IPS-18a (cell line): ENCODE measurements around the gene SLC27A4.
"Not testable (repeated sequence)": the region's sequence is repeated elsewhere in the genome, so short reads cannot be mapped to it uniquely, and the experiment has no call there.

ENCODE experiments used
- H3K27ac ChIP-seq: one replicate; pipeline ENCODE4 v1.5.1; 2013; ENCODE audit warnings: low read length
- H3K27me3 ChIP-seq: one replicate; pipeline ENCODE4 v1.6.1; 2013; ENCODE audit warnings: mild to moderate bottlenecking, low read length; ENCODE audit not compliant: control insufficient read depth, insufficient read depth
- H3K36me3 ChIP-seq: one replicate; pipeline ENCODE4 v1.6.1; 2013; ENCODE audit warnings: low read depth, low read length; ENCODE audit not compliant: control insufficient read depth
- H3K4me1 ChIP-seq: one replicate; pipeline ENCODE4 v1.6.1; 2013; ENCODE audit warnings: low read depth, low read length; ENCODE audit not compliant: control insufficient read depth
- H3K4me3 ChIP-seq: one replicate; pipeline ENCODE4 v1.5.1; 2013; ENCODE audit warnings: low read length
- H3K9ac ChIP-seq: one replicate; pipeline ENCODE4 v1.6.1; 2013; ENCODE audit warnings: mild to moderate bottlenecking, low read length, moderate library complexity
- H3K9me3 ChIP-seq: one replicate; pipeline ENCODE4 v1.6.1; 2013; ENCODE audit warnings: low read depth, low read length; ENCODE audit not compliant: control insufficient read depth

The SLC27A4 gene

DNA sequence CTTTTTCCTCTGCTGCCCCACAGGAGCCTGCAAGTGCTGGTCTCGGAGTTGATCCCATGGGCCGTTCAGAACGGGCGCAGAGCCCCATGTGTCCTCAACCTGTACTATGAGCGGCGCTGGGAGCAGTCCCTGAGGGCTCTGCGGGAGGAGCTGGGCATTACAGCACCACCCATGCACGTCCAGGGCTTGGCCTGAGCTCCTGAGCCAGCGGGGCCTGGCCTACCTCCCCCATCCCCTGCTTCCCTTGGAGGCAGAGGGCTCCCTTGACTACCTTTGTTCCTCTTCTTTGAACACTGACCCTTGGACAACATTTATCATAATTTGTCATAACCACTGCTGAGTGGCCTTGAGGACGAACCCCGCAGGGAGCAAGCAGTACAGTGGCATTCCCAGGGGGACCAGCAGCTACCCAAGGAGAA, 6.9 kb upstream of the SLC27A4 start:
- Histone ChIP-seq H3K4me3 (no peak overlapping the region), H3K27me3 (no peaks in the 10 kb centered on the region), H3K9me3 (no peaks in the 10 kb centered on the region), H3K9ac (no peak overlapping the region), H3K4me1 (no peaks in the 10 kb centered on the region), H3K36me3 (peaks cover 10% of the 10 kb centered on the region), H3K27ac (no peak overlapping the region)

DNA sequence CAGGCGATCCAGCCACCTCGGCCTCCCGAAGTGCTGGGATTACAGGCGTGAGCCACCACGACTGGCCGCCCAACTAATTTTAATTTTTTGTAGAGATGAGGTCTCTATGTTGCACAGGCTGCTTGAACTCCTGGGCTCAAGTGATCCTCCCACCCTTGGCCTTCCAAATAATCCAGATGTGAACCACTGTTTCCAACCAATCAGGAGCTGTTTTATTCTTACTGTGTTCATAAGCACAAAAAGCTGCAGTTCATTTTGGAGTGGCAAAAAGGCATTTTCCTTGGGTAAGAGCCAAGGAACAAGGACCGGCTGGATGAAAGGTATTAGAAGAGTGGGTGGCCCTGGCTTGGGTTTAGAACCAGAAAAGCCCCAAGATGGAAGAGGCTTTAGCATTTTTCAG, 5.2 kb upstream of the SLC27A4 start:
- H3K36me3 ChIP-seq = peaks cover 6% of the 10 kb centered on the region
- no peaks in the 10 kb centered on the region for H3K4me1 ChIP-seq
- no peak overlapping the region for H3K9ac ChIP-seq
- H3K27ac ChIP-seq = no peak overlapping the region
- H3K4me3 ChIP-seq = no peak overlapping the region
- H3K27me3 ChIP-seq = no peaks in the 10 kb centered on the region
- no peaks in the 10 kb centered on the region for H3K9me3 ChIP-seq

DNA sequence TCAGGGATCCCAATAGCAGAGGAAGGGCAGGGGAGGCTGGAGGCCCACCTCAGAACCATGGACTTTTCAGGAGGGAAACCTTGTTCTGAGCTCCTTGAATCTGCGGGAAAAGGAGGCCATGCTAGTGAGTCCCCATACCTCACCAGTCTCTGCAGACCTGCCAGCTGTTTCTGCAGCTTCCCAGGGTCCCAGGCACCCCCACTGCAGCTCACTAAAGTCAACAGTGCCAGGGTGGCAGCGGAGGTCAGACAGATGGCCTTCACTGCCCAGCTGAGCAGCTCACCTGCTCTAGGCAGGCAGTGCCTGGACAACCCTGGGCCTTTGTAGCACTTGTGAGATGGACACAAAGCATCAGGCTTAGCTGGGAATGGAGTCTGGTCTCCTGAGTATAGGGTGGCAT, 4.4 kb upstream of the SLC27A4 start:
- Histone ChIP-seq H3K36me3 (peaks cover 6% of the 10 kb centered on the region), H3K27ac (no peak overlapping the region), H3K9me3 (no peaks in the 10 kb centered on the region), H3K4me1 (no peaks in the 10 kb centered on the region), H3K4me3 (no peak overlapping the region), H3K9ac (no peak overlapping the region), H3K27me3 (no peaks in the 10 kb centered on the region)

DNA sequence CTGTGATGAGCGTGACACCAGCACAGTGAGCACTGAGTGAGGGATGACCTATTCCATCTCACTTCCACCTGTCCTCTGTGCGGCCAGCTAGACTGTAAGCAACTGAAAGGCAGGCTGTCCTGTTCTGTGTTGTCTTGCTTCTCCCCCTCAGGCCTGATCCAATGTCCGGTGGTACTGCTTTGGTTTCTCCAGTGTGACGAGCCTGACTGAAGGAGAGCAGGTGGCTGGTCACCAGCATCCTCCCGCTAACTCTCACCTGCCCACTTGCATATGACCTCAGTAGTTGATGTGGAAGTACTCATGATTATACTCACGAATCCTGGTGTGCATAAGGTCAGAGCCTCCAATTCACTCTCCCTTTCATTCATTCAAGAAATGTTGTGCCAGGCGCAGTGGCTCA, 2.4 kb upstream of the SLC27A4 start:
- no peaks in the 10 kb centered on the region for H3K9me3 ChIP-seq
- no peak overlapping the region for H3K9ac ChIP-seq
- no peaks in the 10 kb centered on the region for H3K4me1 ChIP-seq
- no peak overlapping the region for H3K4me3 ChIP-seq
- H3K27me3 ChIP-seq = no peaks in the 10 kb centered on the region
- H3K36me3 ChIP-seq = no peaks in the 10 kb centered on the region
- H3K27ac ChIP-seq = no peak overlapping the region

DNA sequence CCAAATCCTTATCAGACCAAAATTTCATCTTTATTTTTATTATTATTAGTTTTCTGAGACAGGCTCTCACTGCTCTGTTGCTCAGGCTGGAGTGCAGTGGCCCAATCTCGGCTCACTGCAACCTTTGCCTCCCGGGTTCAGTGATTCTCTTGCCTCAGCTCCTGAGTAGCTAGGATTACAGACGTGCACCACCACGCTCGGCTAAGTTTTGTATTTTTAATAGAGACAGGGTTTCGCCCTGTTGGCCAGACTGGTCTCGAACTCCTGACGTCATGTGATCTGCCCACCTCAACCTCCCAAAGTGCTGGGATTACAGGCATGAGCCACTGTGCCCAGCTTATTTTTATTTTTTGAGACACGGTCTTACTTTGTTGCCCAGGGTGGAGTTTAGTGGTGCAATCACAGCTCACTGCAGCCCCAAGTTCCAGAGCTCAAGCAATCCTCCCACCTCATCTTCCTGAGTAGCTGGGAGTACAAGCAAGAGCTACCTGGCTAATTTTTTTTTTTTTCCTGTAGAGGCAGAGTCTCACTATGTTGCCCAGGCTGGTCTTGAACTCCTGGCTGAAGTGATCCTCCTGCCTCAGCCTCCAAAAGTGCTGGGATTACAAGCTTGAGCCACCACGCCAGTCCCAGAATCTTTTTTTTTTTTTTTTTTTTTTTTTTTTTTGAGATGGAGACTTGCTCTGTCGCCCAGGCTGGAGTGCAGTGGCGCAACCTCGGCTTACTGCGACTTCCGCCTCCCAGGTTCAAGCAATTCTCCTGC, 1.3 kb upstream of the SLC27A4 start:
- H3K4me1 ChIP-seq, H3K27me3 ChIP-seq, H3K36me3 ChIP-seq, H3K4me3 ChIP-seq, H3K27ac ChIP-seq, H3K9ac ChIP-seq, H3K9me3 ChIP-seq: not testable (repeated sequence)

DNA sequence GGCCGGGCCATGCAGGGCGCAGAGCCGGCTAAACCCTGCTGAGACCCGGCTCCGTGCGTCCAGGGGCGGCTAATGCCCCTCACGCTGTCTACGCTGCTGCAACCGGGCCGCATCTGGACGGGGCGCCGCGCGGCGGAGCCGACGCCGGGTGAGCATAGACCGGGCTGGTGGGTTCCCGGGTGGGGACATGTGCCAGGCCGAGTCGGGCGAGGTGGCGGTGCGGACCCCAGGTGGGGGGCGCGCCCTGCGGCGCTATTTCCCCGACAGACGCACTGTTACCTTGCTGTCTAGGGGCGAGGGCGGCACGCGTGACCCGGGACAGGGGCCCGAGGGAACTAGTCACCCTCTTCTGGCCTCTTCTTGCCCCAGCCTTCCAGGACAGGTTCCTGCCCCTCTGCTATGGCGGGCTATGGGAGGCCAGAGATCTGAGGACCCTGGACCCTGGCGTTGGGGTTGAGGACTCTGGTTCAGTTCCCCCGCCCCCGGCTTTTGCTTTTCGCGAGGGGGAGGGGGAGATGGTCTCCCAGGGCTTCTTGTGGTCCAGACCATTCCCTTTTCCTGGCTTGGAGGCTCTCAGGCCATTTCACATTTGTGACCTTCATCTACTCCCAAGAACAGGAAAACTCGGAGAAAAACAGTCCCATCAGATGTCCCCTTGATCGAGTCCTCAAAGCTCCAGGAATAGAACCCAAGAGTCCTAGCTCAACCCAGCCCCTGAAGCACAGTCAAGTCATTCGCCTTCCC, 536 bp downstream of the SLC27A4 start:
- Histone ChIP-seq H3K9me3 (no peaks in the 10 kb centered on the region), H3K27me3 (no peaks in the 10 kb centered on the region), H3K4me3 (peak overlapping the region; percentile 69), H3K27ac (no peak overlapping the region), H3K9ac (peak overlapping the region; percentile 23), H3K36me3 (peaks cover 8% of the 10 kb centered on the region), H3K4me1 (no peaks in the 10 kb centered on the region)

DNA sequence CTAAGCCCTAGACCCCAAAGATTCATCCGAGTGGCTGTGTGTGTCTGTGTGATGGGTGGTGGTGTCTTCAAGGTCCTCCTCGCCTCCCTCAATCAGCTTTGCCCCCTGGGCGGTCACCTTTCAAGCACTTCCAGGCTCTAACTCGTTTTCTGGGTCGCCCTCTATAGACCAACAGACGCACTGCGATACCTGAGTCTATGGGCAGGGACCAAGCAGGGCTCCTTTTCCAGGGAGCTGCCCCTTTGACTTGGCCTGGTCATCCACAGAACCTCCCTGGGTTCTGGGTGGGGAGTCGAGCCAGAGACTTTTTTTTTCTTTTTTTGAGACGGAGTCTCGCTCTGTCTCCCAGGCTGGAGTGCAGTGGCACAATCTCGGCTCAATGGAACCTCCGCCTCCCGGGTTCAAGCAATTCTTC, 1.1 kb downstream of the SLC27A4 start:
- Histone ChIP-seq H3K9ac (no peak overlapping the region), H3K4me1 (no peaks in the 10 kb centered on the region), H3K9me3 (no peaks in the 10 kb centered on the region), H3K4me3 (peak overlapping the region; percentile 69), H3K36me3 (peaks cover 9% of the 10 kb centered on the region), H3K27me3 (no peaks in the 10 kb centered on the region), H3K27ac (no peak overlapping the region)

DNA sequence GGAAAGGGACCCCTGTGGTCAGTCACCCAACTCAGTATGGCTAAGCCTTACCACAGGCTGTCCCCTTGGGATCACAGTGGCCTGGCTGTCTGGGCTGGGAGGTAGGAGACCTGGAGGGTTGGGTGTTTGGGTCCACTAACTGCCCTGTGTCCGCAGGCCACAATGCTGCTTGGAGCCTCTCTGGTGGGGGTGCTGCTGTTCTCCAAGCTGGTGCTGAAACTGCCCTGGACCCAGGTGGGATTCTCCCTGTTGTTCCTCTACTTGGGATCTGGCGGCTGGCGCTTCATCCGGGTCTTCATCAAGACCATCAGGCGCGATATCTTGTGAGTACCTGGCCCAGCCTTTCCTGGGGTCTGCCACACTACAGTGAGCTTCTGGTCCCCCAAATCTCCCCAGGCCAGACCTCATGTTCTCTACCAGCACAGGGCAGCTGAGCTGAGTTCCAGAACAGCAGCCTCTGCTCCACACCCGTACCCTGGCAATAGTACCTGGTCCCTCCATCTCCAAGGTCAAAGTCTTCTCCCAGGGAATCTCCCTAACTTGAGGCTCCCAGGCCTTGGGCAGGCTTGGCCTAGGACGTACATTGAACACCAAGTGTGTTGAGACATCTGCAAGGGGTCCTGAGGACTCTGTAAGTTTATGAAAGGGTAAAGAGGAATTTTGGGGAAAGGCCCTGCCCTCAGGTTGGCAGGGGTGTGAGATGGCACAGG, 2.8 kb downstream of the SLC27A4 start:
- no peaks in the 10 kb centered on the region for H3K4me1 ChIP-seq
- H3K9ac ChIP-seq = no peak overlapping the region
- no peaks in the 10 kb centered on the region for H3K27me3 ChIP-seq
- peaks cover 13% of the 10 kb centered on the region for H3K36me3 ChIP-seq
- H3K4me3 ChIP-seq = no peak overlapping the region
- H3K9me3 ChIP-seq = no peaks in the 10 kb centered on the region
- H3K27ac ChIP-seq = no peak overlapping the region

DNA sequence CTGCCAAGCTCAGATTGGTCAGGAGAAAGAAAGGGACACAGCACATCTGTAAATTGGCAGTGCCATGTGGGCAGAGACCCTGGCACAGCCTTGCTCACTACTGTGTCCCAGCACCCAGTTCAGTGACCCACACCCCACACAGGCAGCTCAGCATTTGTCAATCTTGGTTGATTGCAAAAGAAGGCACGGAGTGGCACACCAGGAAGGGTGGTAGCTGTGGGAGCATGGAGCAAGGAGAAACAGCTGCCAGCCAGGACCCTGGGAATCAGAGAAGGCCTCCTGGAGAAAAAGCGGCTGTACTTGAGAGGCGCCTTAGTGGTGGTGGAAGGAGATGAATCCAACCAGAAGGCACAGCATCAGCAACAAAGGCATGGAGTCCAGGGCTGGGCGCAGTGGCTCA, 3.5 kb downstream of the SLC27A4 start:
- no peaks in the 10 kb centered on the region for H3K9me3 ChIP-seq
- H3K27me3 ChIP-seq = no peaks in the 10 kb centered on the region
- peaks cover 13% of the 10 kb centered on the region for H3K36me3 ChIP-seq
- no peak overlapping the region for H3K4me3 ChIP-seq
- H3K4me1 ChIP-seq = no peaks in the 10 kb centered on the region
- no peak overlapping the region for H3K27ac ChIP-seq
- H3K9ac ChIP-seq = no peak overlapping the region

DNA sequence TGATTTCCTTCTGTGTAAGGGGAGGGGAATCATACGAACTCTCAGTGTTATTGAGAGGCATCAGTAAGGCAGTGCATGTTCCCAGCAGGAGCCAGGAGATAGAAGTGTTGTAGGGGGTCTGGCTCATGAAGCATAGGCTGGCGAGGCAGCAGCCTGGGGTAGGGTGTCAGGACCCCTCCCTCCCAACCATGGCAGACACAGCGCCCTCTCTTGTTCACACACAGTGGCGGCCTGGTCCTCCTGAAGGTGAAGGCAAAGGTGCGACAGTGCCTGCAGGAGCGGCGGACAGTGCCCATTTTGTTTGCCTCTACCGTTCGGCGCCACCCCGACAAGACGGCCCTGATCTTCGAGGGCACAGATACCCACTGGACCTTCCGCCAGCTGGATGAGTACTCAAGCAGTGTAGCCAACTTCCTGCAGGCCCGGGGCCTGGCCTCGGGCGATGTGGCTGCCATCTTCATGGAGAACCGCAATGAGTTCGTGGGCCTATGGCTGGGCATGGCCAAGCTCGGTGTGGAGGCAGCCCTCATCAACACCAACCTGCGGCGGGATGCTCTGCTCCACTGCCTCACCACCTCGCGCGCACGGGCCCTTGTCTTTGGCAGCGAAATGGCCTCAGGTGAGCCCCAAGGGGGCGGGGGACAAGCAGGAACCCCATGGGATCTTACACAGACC, 4.7 kb downstream of the SLC27A4 start:
- Histone ChIP-seq H3K27ac (no peak overlapping the region), H3K4me3 (no peak overlapping the region), H3K36me3 (peaks cover 13% of the 10 kb centered on the region), H3K27me3 (no peaks in the 10 kb centered on the region), H3K4me1 (no peaks in the 10 kb centered on the region), H3K9me3 (no peaks in the 10 kb centered on the region), H3K9ac (no peak overlapping the region)

DNA sequence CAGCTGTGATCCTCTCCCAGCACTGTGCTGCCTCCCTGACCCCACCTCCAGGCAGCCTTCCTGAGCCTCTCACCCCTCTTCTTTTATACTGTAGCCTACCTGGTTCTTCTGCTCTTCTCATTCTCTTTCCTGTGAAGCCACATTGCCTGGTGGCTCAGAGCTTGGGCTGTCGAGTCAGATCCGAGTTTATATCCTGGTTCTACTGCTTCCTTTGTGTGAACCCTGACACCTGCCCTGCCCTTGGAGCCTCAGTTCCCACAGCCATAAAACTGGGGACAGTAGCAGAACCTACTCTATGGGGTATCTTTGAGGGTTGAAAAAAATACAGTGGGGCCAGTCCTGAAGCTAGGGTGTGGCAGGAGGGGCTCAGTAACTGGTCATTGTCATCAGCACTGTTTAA, 8.8 kb downstream of the SLC27A4 start:
- Histone ChIP-seq H3K9ac (no peak overlapping the region), H3K36me3 (peaks cover 6% of the 10 kb centered on the region), H3K27ac (no peak overlapping the region), H3K9me3 (no peaks in the 10 kb centered on the region), H3K4me3 (no peak overlapping the region), H3K4me1 (no peaks in the 10 kb centered on the region), H3K27me3 (no peaks in the 10 kb centered on the region)
